ENCODE results near the gene ATAD1. TPM values are rescaled to one million over a fixed set of nuclear protein-coding genes. Genes with fewer than 3 reads are reported as not detected.
A peak's percentile ranks its signal among the peaks of the same experiment; 100 is the strongest.

Gene ATAD1
- total RNA-seq, 1 experiment from 2014 or later = 46.7 TPM

DNA sequence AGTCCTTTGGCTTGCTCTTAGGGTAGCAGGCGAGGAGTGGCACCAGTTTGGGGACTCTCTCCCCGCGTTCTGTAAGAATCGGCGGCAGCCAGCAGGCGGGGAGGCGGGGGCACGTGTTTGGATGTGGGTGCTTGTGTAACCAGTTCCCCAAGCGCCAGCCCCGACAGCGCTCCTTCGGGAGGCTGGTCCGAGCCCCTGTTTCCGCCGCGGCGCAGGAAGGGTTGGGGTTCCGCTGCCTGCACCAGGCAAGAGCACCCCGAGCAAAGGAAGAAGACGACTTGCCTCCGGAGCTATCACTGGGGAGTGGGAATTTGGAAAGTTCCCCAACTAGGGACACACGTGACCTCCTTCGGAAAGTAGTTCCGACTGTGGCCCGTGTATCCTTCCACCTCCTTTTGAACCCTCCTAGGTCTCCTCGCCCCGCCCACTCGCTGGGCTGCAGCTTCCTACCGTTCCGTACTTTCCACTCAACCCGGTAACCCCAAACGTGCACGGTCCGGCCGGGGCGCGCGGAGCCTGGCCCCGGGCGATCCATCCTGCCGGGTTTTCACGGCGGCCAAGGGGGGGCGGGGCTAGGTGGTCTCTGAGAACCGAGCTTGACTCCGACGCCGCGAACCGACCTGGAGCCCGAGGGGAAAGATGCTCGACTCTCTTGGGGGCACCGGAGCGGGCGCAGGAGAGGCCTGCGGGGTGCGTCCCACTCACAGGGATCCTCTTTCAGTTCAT, 44.1 kb upstream of the ATAD1 start (continued):
- TF ChIP-seq ELF4 (CRISPR knock-in tag; IDR thresholded peaks at IDR 0.05; ENCODE audit: low read depth) (no peak), RELA (CRISPR knock-in tag; IDR thresholded peaks at IDR 0.05; ENCODE audit: borderline replicate concordance) (peak; percentile 85; the same call in 1 of the 2 replicates), MYBL2 (CRISPR knock-in tag; IDR thresholded peaks at IDR 0.05) (peak; percentile 84), RORB (CRISPR knock-in tag; IDR thresholded peaks at IDR 0.05) (no peak), TEAD4 (CRISPR knock-in tag; IDR thresholded peaks at IDR 0.05) (no peak), CREM (CRISPR knock-in tag; IDR thresholded peaks at IDR 0.05) (peak; percentile 78; the same call in 1 of the 2 replicates), TCF7 (CRISPR knock-in tag; IDR thresholded peaks at IDR 0.05; ENCODE audit: low read depth) (no peak)
- TF ChIP-seq, protein P1, sequence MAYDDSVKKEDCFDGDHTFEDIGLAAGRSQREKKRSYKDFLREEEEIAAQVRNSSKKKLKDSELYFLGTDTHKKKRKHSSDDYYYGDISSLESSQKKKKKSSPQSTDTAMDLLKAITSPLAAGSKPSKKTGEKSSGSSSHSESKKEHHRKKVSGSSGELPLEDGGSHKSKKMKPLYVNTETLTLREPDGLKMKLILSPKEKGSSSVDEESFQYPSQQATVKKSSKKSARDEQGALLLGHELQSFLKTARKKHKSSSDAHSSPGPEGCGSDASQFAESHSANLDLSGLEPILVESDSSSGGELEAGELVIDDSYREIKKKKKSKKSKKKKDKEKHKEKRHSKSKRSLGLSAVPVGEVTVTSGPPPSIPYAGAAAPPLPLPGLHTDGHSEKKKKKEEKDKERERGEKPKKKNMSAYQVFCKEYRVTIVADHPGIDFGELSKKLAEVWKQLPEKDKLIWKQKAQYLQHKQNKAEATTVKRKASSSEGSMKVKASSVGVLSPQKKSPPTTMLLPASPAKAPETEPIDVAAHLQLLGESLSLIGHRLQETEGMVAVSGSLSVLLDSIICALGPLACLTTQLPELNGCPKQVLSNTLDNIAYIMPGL (CRISPR knock-in tag; IDR thresholded peaks at IDR 0.05) = peak; percentile 84
- TF ChIP-seq, protein P2, sequence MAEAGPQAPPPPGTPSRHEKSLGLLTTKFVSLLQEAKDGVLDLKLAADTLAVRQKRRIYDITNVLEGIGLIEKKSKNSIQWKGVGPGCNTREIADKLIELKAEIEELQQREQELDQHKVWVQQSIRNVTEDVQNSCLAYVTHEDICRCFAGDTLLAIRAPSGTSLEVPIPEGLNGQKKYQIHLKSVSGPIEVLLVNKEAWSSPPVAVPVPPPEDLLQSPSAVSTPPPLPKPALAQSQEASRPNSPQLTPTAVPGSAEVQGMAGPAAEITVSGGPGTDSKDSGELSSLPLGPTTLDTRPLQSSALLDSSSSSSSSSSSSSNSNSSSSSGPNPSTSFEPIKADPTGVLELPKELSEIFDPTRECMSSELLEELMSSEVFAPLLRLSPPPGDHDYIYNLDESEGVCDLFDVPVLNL (CRISPR knock-in tag; IDR thresholded peaks at IDR 0.05; ENCODE audit: borderline replicate concordance, low read depth) = no peak
- TF ChIP-seq, protein P3, sequence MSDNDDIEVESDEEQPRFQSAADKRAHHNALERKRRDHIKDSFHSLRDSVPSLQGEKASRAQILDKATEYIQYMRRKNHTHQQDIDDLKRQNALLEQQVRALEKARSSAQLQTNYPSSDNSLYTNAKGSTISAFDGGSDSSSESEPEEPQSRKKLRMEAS (CRISPR knock-in tag; IDR thresholded peaks at IDR 0.05) = peak; percentile 91
- TF ChIP-seq, protein P4, sequence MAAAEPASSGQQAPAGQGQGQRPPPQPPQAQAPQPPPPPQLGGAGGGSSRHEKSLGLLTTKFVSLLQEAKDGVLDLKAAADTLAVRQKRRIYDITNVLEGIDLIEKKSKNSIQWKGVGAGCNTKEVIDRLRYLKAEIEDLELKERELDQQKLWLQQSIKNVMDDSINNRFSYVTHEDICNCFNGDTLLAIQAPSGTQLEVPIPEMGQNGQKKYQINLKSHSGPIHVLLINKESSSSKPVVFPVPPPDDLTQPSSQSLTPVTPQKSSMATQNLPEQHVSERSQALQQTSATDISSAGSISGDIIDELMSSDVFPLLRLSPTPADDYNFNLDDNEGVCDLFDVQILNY (CRISPR knock-in tag; IDR thresholded peaks at IDR 0.05) = peak; percentile 72; the same call in 1 of the 2 replicates

DNA sequence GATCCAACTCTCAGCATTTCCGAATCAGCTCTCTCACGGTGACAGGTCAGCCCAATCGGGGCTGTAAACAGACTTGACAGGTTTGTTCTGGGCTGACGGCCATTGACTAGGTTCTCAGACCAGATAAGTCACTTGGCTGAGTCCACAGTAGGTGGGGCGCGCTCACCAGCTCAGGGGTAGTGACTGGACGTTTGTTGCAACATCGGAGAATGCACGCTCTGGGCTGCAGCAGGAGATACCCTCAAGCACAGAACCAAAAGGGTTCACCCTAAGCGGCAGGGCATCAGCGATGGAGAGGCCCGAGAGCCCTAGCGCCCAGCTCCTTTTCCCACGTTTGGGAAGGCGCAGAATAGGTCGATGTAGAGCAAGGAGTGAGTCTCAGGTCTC, 43.5 kb upstream of the ATAD1 start:
- Mint-ChIP-seq H3K27ac (peak overlapping the region; percentile 86), H3K4me1 (peaks cover 26% of the 10 kb centered on the region), H3K27me3 (ENCODE audit: low read depth) (peaks cover 4% of the 10 kb centered on the region), H3K9me3 (no peaks in the 10 kb centered on the region), H3K4me3 (peak overlapping the region; percentile 98), H3K36me3 (peaks cover 1% of the 10 kb centered on the region)
- peak; percentile 0; the same call in 1 of the 2 replicates for ATAC-seq
- CTCF ChIA-PET = interaction anchor here (1.3 to 2.8 kb wide), 6 partner anchors 11 to 867 kb away, joined by 3 to 19 read pairs (median 6); no protein-coding TSS in a partner anchor
- POLR2A ChIA-PET = interaction anchor here (1.2 to 3.0 kb wide), 9 partner anchors 11 to 526 kb away, joined by 3 to 24 read pairs (median 8); partner anchors contain the start of gene ATAD1
- TF ChIP-seq, protein P5, sequence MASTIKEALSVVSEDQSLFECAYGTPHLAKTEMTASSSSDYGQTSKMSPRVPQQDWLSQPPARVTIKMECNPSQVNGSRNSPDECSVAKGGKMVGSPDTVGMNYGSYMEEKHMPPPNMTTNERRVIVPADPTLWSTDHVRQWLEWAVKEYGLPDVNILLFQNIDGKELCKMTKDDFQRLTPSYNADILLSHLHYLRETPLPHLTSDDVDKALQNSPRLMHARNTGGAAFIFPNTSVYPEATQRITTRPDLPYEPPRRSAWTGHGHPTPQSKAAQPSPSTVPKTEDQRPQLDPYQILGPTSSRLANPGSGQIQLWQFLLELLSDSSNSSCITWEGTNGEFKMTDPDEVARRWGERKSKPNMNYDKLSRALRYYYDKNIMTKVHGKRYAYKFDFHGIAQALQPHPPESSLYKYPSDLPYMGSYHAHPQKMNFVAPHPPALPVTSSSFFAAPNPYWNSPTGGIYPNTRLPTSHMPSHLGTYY (CRISPR knock-in tag; IDR thresholded peaks at IDR 0.05) = 0 out of 2 replicates have a peak, but pooled peaks have one; percentile 14
- TF ChIP-seq GABPB1 (CRISPR knock-in tag; IDR thresholded peaks at IDR 0.05) (peak; percentile 47; the same call in 1 of the 2 replicates), ATF1 (CRISPR knock-in tag; IDR thresholded peaks at IDR 0.05) (0 out of 2 replicates have a peak, but pooled peaks have one; percentile 38)
- TF ChIP-seq, protein P6, sequence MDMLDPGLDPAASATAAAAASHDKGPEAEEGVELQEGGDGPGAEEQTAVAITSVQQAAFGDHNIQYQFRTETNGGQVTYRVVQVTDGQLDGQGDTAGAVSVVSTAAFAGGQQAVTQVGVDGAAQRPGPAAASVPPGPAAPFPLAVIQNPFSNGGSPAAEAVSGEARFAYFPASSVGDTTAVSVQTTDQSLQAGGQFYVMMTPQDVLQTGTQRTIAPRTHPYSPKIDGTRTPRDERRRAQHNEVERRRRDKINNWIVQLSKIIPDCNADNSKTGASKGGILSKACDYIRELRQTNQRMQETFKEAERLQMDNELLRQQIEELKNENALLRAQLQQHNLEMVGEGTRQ (CRISPR knock-in tag; IDR thresholded peaks at IDR 0.05) = no peak
- DNase-seq (ENCODE audit: low spot score) = peak; percentile 56

Measured in WTC11 (cell line).